T-cell (primary cell): ENCODE measurements around the gene PRKCD. TPM values are rescaled to one million over a fixed set of nuclear protein-coding genes. Genes with fewer than 3 reads are reported as not detected.

Experiments
- ATAC-seq, 4 experiments: fragments of 200-7000 bp in 3 of 4; fragments of 150-1000 bp in 1 of 4; cut with Tn5 transposase; replicated peaks in 1 of 4; 1 replicate in 3 of 4; 2 replicates in 1 of 4; pipeline ENCODE4 v1.10.0; 2021; ENCODE audit warnings: moderate library complexity in 3 of 4, mild to moderate bottlenecking in 2 of 4, moderate number of reproducible peaks in 1 of 4
- CTCF ChIA-PET, 2 donors: fragments of 300-600 bp; sonication (Branson Sonifier 250); formaldehyde crosslinking; loops; one replicate each; lab custom pipeline; 2022; ENCODE audit warnings: antibody characterized with exemption in 2 of 2; lab: Charles Lee
- POLR2A ChIA-PET, 2 donors: fragments of 300-600 bp; sonication (Branson Sonifier 250); formaldehyde crosslinking; loops; one replicate each; lab custom pipeline; 2022; ENCODE audit warnings: antibody characterized with exemption in 2 of 2; lab: Charles Lee
- DNase-seq, 35 experiments: peaks; one replicate each; pipeline versions ENCODE4 v3.0.0 to v3.0.0-alpha.2; 2013 to 2023
- H3K27ac ChIP-seq: one replicate; pipeline ENCODE4 v1.5.1; 2013; ENCODE audit warnings: low read length
- H3K27me3 ChIP-seq, 2 experiments: replicated peaks in 1 of 2; 1 replicate in 1 of 2; 2 replicates in 1 of 2; pipeline versions ENCODE4 v1.6.1 to v1.7.0; 2013; ENCODE audit warnings: low read length in 1 of 2, mixed read lengths in 1 of 2; ENCODE audit not compliant: control insufficient read depth in 2 of 2, insufficient read depth in 2 of 2; ENCODE audit errors: extremely low read depth in 1 of 2
- H3K36me3 ChIP-seq, 2 donors: 1 replicate in 1 of 2; 2 replicates in 1 of 2; pipeline versions ENCODE4 v1.6.1 to v1.7.0; 2013; ENCODE audit warnings: low read length in 1 of 2; ENCODE audit not compliant: control insufficient read depth in 2 of 2, insufficient read depth in 1 of 2; ENCODE audit errors: extremely low read depth in 1 of 2
- H3K4me1 ChIP-seq, 2 experiments: 1 replicate in 1 of 2; 2 replicates in 1 of 2; pipeline versions ENCODE4 v1.6.1 to v1.7.0; 2013; ENCODE audit warnings: low read length in 2 of 2, mixed read lengths in 1 of 2; ENCODE audit not compliant: insufficient read depth in 2 of 2, control insufficient read depth in 1 of 2; ENCODE audit errors: extremely low read depth in 1 of 2
- H3K4me3 ChIP-seq, 2 donors: 1 replicate in 1 of 2; 2 replicates in 1 of 2; pipeline versions ENCODE4 v1.5.1 to v1.7.0; 2013; ENCODE audit warnings: mild to moderate bottlenecking in 2 of 2, low read length in 1 of 2, moderate library complexity in 1 of 2; ENCODE audit not compliant: control insufficient read depth in 1 of 2; ENCODE audit errors: extremely low read depth in 1 of 2
- H3K9me3 ChIP-seq: 2 replicates; pipeline ENCODE4 v1.7.0; 2013
- H3K27ac Mint-ChIP-seq, 2 donors: one replicate each; pipeline ENCODE4 v1.8.0; 2020 to 2021; ENCODE audit warnings: mild to moderate bottlenecking in 2 of 2, mixed read lengths in 2 of 2
- H3K27me3 Mint-ChIP-seq, 2 donors: one replicate each; pipeline ENCODE4 v1.8.0; 2021 to 2022; ENCODE audit warnings: mixed read lengths in 2 of 2
- H3K36me3 Mint-ChIP-seq: one replicate; pipeline ENCODE4 v1.8.0; 2021; ENCODE audit warnings: mixed read lengths
- H3K4me1 Mint-ChIP-seq, 3 donors: one replicate each; pipeline ENCODE4 v1.8.0; 2020 to 2022; ENCODE audit warnings: mixed read lengths in 3 of 3, mild to moderate bottlenecking in 1 of 3
- H3K4me3 Mint-ChIP-seq, 3 donors: one replicate each; pipeline ENCODE4 v1.8.0; 2020 to 2022; ENCODE audit warnings: mild to moderate bottlenecking in 3 of 3, mixed read lengths in 3 of 3, moderate library complexity in 3 of 3
- H3K9me3 Mint-ChIP-seq, 3 donors: one replicate each; pipeline ENCODE4 v1.8.0; 2020 to 2022; ENCODE audit warnings: mixed read lengths in 3 of 3
- WGBS: methylation state at CpG from one replicate; pipeline ENCODE4 v1.1.5; 2013; ENCODE audit warnings: missing lambda C conversion rate; ENCODE audit not compliant: insufficient coverage; 5-methylcytosine and 5-hydroxymethylcytosine counted together
- total RNA-seq, 35 experiments: library from RNA in 6 of 35; stranded (reverse) in 6 of 35; fragments of 120-200 nt in 1 of 35; gene quantifications; one replicate each; pipeline versions ENCODE4 v1.2.1 to v1.2.4 and lab custom pipeline; 2013 to 2026

PRKCD gene
- total RNA-seq, 5 donors from 2014 or later (not counting 1 experiment from before 2014, with no cell fraction given) = 15.3 to 23.3 (median 19.2) TPM

GRCh38 chr3:53219895-53220483 is 59.0 kb downstream of the PRKCD start:
- no peak overlapping the region for H3K4me3 Mint-ChIP-seq
- Histone ChIP-seq H3K27ac (no peak overlapping the region), H3K9me3 (no peaks in the 10 kb centered on the region), H3K36me3 (peaks cover 9 to 12% of the 10 kb centered on the region in 2 donors), H3K4me1 (no peaks in the 10 kb centered on the region), H3K27me3 (peaks cover 0 to 2% of the 10 kb centered on the region in 2 experiments), H3K4me3 (no peak overlapping the region)
- H3K27ac Mint-ChIP-seq = peak overlapping the region in 1 of 2 donors; percentile 52
- H3K4me1 Mint-ChIP-seq = peaks cover 4 to 7% (median 5%) of the 10 kb centered on the region in 3 donors
- 72% methylated on average over 5 of the region's 10 CpGs for WGBS
- no peaks in the 10 kb centered on the region for H3K27me3 Mint-ChIP-seq
- ChIA-PET CTCF (no interaction called here), POLR2A (no interaction called here)
- DNase-seq = peak; percentile 47 to 82 (median 67)
- no peaks in the 10 kb centered on the region for H3K9me3 Mint-ChIP-seq
- ATAC-seq = peak; percentile 85 to 92 (median 90)
- H3K36me3 Mint-ChIP-seq = peaks cover 4% of the 10 kb centered on the region

- Mint-ChIP-seq H3K4me1 (peaks cover 4 to 7% (median 5%) of the 10 kb centered on the region in 3 donors), H3K4me3 (no peak overlapping the region), H3K9me3 (no peaks in the 10 kb centered on the region), H3K27ac (peak overlapping the region in 1 of 2 donors; percentile 64), H3K27me3 (no peaks in the 10 kb centered on the region), H3K36me3 (peaks cover 17% of the 10 kb centered on the region)
- no peaks in the 10 kb centered on the region for H3K4me1 ChIP-seq
- DNase-seq (no peak), ATAC-seq (no peak)
- POLR2A ChIA-PET = no interaction called here
- H3K4me3 ChIP-seq = no peak overlapping the region
- CTCF ChIA-PET = interaction anchor here in 1 of 2 donors (0.7 kb wide), 1 partner anchor 175 kb away, joined by 3 read pairs; no protein-coding TSS in a partner anchor
- H3K27me3 ChIP-seq = peaks cover 0 to 2% of the 10 kb centered on the region in 2 experiments
- WGBS = 94% methylated on average over 3 of the region's 4 CpGs
- H3K9me3 ChIP-seq = no peaks in the 10 kb centered on the region
- H3K27ac ChIP-seq = no peak overlapping the region
- peaks cover 12 to 21% of the 10 kb centered on the region in 2 donors for H3K36me3 ChIP-seq
Measured at GRCh38 chr3:53221345-53221744, 60.3 kb downstream of the PRKCD start.

- no peak overlapping the region for H3K27ac ChIP-seq
- ATAC-seq = no peak
- peaks cover 20% of the 10 kb centered on the region for H3K36me3 Mint-ChIP-seq
- no peak overlapping the region for H3K27ac Mint-ChIP-seq
- no peak for DNase-seq
- H3K4me1 ChIP-seq = no peaks in the 10 kb centered on the region
- H3K27me3 Mint-ChIP-seq = no peaks in the 10 kb centered on the region
- no peaks in the 10 kb centered on the region for H3K9me3 ChIP-seq
- no peak overlapping the region for H3K4me3 ChIP-seq
- H3K27me3 ChIP-seq = peaks cover 0 to 2% of the 10 kb centered on the region in 2 experiments
- H3K4me1 Mint-ChIP-seq = peaks cover 4 to 7% (median 5%) of the 10 kb centered on the region in 3 donors
- no CpG with 5 or more reads among the region's 3 CpGs for WGBS
- ChIA-PET CTCF (no interaction called here), POLR2A (no interaction called here)
- H3K9me3 Mint-ChIP-seq = no peaks in the 10 kb centered on the region
- no peak overlapping the region for H3K4me3 Mint-ChIP-seq
- peaks cover 12 to 26% of the 10 kb centered on the region in 2 donors for H3K36me3 ChIP-seq
Measured at GRCh38 chr3:53221827-53222182, 60.8 kb downstream of the PRKCD start.

GRCh38 chr3:53222183-53222901 is 61.3 kb downstream of the PRKCD start:
- Histone ChIP-seq H3K36me3 (peaks cover 12 to 31% of the 10 kb centered on the region in 2 donors), H3K9me3 (no peaks in the 10 kb centered on the region), H3K4me3 (no peak overlapping the region), H3K4me1 (no peaks in the 10 kb centered on the region), H3K27me3 (peaks cover 0 to 2% of the 10 kb centered on the region in 2 experiments), H3K27ac (no peak overlapping the region)
- no peak for ATAC-seq
- no peak for DNase-seq
- POLR2A ChIA-PET = no interaction called here
- Mint-ChIP-seq H3K27ac (no peak overlapping the region), H3K4me3 (no peak overlapping the region), H3K9me3 (no peaks in the 10 kb centered on the region), H3K4me1 (peaks cover 4 to 7% (median 5%) of the 10 kb centered on the region in 3 donors), H3K27me3 (no peaks in the 10 kb centered on the region), H3K36me3 (peaks cover 25% of the 10 kb centered on the region)
- 93% methylated on average over 3 of the region's 12 CpGs for WGBS
- CTCF ChIA-PET = no interaction called here

- Histone ChIP-seq H3K4me1 (no peaks in the 10 kb centered on the region), H3K36me3 (peaks cover 12 to 37% of the 10 kb centered on the region in 2 donors), H3K9me3 (no peaks in the 10 kb centered on the region), H3K27me3 (peaks cover 0 to 2% of the 10 kb centered on the region in 2 experiments), H3K4me3 (no peak overlapping the region), H3K27ac (no peak overlapping the region)
- no peak overlapping the region for H3K27ac Mint-ChIP-seq
- peaks cover 4 to 7% (median 5%) of the 10 kb centered on the region in 3 donors for H3K4me1 Mint-ChIP-seq
- ATAC-seq (no peak), DNase-seq (no peak)
- H3K27me3 Mint-ChIP-seq = no peaks in the 10 kb centered on the region
- 89% methylated on average over 3 of the region's 7 CpGs for WGBS
- H3K36me3 Mint-ChIP-seq = peaks cover 29% of the 10 kb centered on the region
- H3K9me3 Mint-ChIP-seq = no peaks in the 10 kb centered on the region
- POLR2A ChIA-PET = no interaction called here
- no peak overlapping the region for H3K4me3 Mint-ChIP-seq
- CTCF ChIA-PET = interaction anchor here in 1 of 2 donors (0.5 kb wide), 1 partner anchor 1903 kb away, joined by 3 read pairs; no protein-coding TSS in a partner anchor
Measured at GRCh38 chr3:53223025-53223424, 62.0 kb downstream of the PRKCD start.

- DNase-seq = no peak
- Mint-ChIP-seq H3K9me3 (no peaks in the 10 kb centered on the region), H3K4me3 (no peak overlapping the region), H3K4me1 (peaks cover 4 to 5% (median 4%) of the 10 kb centered on the region in 3 donors), H3K36me3 (peaks cover 29% of the 10 kb centered on the region), H3K27ac (no peak overlapping the region), H3K27me3 (no peaks in the 10 kb centered on the region)
- no peak for ATAC-seq
- Histone ChIP-seq H3K27me3 (no peaks in the 10 kb centered on the region), H3K4me3 (no peak overlapping the region), H3K4me1 (no peaks in the 10 kb centered on the region), H3K36me3 (peaks cover 12 to 43% of the 10 kb centered on the region in 2 donors), H3K27ac (no peak overlapping the region), H3K9me3 (no peaks in the 10 kb centered on the region)
- CTCF ChIA-PET = interaction anchor here (0.5 to 0.6 kb wide), 2 partner anchors 49 to 1904 kb away, joined by 3 to 6 read pairs; no protein-coding TSS in a partner anchor
- WGBS = 93% methylated on average over 9 of the region's 9 CpGs
- POLR2A ChIA-PET = interaction anchor here (0.5 to 0.6 kb wide), 2 partner anchors 24 to 88 kb away, joined by 6 to 8 read pairs; no protein-coding TSS in a partner anchor
Measured at GRCh38 chr3:53223541-53223966, 62.5 kb downstream of the PRKCD start.
